Measurements from ENCODE around the gene PREB.

PREB gene

DNA sequence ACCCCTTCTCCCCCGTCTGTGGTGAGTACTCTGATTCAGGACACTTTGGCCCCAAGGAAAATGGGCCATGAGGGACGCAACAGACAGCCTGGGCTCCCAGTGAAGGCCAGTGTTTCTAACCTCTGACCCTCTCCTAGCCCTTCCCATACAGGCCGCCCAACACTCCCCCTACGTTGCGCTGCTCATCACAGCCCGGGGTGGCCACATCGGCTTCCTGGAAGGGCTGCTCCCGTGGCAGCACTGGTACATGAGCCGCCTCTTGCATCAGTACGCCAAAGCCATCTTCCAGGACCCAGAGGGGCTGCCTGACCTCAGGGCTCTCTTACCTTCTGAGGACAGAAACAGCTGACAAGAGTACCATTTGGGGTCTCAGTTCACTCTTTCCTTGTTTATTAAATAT is 4.0 kb downstream of the PREB start:
- ChIA-PET POLR2A (no interaction called here), CTCF (no interaction called here)
- DNase-seq (ENCODE audit: extremely low spot score): no peak
- TF ChIP-seq, protein P1, sequence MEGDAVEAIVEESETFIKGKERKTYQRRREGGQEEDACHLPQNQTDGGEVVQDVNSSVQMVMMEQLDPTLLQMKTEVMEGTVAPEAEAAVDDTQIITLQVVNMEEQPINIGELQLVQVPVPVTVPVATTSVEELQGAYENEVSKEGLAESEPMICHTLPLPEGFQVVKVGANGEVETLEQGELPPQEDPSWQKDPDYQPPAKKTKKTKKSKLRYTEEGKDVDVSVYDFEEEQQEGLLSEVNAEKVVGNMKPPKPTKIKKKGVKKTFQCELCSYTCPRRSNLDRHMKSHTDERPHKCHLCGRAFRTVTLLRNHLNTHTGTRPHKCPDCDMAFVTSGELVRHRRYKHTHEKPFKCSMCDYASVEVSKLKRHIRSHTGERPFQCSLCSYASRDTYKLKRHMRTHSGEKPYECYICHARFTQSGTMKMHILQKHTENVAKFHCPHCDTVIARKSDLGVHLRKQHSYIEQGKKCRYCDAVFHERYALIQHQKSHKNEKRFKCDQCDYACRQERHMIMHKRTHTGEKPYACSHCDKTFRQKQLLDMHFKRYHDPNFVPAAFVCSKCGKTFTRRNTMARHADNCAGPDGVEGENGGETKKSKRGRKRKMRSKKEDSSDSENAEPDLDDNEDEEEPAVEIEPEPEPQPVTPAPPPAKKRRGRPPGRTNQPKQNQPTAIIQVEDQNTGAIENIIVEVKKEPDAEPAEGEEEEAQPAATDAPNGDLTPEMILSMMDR (IDR thresholded peaks at IDR 0.05; ENCODE audit: control extremely low read depth, extremely low read depth, low read depth, missing control alignments): no peak

DNA sequence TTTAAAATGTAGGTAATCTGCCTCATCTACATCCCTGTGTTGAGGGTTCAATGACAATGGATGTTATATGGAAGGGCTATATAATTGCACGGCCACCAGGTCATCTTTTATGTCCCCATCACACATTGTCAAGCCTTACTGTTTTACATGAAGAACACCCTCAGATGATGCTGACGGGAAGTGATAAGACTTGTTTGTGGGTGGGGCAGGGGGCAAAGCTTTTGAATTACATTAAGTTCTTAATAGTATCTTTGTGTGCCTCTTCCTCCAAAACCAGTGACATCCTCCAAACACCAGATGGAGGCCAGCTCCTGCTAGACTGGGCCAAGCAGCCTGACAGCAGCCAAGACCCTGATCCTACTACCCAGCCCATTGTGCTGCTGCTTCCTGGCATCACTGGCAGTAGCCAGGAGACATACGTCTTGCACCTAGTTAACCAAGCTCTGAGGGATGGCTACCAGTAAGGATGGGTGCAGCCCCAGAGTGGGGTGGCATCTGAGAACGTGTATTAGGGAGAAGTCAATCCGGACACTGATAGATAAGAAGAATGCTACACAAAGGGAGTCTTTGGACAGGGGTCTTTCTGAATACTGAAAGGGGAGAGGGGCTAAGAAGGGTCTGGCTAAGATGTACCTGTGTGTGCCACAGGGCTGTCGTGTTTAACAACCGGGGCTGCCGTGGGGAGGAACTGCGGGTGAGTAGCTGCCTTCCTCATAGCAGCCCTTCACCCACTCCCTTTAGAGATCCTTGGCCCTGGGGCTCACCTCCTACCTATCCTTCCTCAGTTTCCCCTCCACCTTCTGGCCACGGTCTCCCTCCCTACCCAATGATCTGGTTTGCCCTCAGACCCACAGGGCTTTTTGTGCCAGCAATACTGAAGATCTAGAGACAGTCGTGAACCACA is 5.5 kb downstream of the PREB start:
- ChIA-PET POLR2A (no interaction called here), CTCF (interaction anchor here (1.3 kb wide), 1 partner anchor 167 kb away, joined by 5 read pairs; no protein-coding TSS in a partner anchor)
- no peak for DNase-seq (ENCODE audit: extremely low spot score)
- TF ChIP-seq, protein P1 (IDR thresholded peaks at IDR 0.05; ENCODE audit: control extremely low read depth, extremely low read depth, low read depth, missing control alignments): no peak

DNA sequence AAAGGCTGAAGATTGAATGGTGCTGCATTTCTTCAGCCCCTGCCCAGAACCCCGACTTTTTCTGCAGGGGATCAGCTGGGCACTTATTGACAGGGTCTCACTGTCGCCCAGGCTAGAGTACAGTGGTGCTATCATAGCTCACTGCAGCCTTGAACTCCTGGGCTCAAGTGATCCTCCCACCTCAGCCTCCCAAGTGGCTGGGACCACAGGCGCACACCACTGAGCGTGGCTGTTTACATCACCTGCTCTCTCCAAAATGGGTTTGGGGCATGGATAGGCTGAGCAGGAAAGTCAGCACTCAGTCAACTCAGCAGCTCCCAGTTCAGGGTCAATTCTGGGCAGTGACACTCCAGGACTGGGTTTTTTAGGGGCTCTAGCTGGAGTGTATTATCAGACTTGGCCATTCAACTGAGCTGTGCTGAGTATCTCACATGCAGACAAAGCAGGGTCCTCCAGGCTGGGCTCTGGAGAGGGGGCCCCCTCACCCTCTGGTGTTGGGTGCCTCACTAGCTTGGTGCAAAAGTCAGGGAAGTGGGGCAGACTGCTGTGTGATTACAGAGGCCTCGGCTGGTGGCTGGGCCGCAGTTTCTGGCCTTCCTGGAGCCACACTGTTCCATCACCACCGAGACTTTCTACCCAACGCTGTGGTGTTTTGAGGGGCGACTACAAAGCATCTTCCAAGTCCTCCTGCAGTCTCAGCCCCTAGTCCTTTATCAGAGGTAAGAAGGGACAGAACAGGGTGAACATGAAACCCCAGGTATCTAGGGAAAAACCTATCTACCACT is 6.4 kb downstream of the PREB start:
- POLR2A ChIA-PET: no interaction called here
- TF ChIP-seq, protein P1 (IDR thresholded peaks at IDR 0.05; ENCODE audit: control extremely low read depth, extremely low read depth, low read depth, missing control alignments): no peak
- no peak for DNase-seq (ENCODE audit: extremely low spot score)
- CTCF ChIA-PET: interaction anchor here (1.3 kb wide), 1 partner anchor 166 kb away, joined by 5 read pairs; no protein-coding TSS in a partner anchor

DNA sequence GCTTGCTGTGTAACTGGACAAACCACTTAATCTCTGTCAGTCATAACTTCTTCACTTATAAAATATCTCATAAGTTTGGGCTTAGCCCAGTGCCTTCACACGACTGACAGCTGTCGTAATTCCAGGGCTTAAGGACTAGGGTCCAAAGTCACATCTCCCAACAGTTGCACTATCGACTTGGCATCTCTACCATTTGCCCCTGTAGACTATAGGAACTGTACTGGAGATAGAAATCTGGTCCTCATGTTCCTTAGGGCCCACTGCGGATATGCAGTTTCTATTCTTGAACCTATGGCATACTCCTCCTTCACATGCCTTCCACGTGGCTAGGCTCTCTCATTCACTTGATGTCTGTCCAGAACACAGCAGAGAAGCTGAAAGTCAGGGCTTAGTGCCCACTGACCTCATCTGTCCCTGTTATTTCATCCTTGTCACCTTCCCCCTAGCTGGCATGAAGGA is 8.2 kb downstream of the PREB start:
- ChIA-PET CTCF (interaction anchor here (0.8 to 2.1 kb wide), 3 partner anchors 16 to 154 kb away, joined by 3 to 6 read pairs (median 3); no protein-coding TSS in a partner anchor), POLR2A (no interaction called here)
- DNase-seq (ENCODE audit: extremely low spot score): no peak
- TF ChIP-seq, protein P1 (IDR thresholded peaks at IDR 0.05; ENCODE audit: control extremely low read depth, extremely low read depth, low read depth, missing control alignments): no peak

DNA sequence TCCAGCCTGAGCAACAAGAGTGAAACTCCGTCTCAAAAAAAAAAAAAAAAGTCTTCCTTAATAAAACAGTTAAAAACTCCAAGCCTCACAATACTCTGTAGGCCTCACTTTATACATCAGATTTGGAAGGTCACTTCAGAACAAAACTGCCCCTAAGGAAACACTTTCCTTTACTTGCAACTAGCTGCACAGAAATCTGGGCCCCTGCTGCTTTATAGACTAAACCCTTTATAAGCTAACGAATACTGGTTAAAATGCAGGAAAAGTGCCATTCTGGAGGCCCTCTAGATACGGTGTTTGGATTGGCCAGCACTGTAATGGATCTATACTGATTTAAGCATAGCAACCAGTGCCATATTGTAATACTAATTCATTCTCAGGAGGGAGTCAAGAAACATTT is 9.3 kb downstream of the PREB start:
- TF ChIP-seq, protein P1 (IDR thresholded peaks at IDR 0.05; ENCODE audit: control extremely low read depth, extremely low read depth, low read depth, missing control alignments): no peak
- CTCF ChIA-PET: interaction anchor here (1.0 to 2.9 kb wide), 6 partner anchors 9 to 155 kb away, joined by 3 to 22 read pairs (median 6); partner anchors contain the start of gene PREB
- POLR2A ChIA-PET: no interaction called here
- DNase-seq (ENCODE audit: extremely low spot score): no peak
